ENCODE results near the gene SPAG16. TPM values are rescaled to one million over a fixed set of nuclear protein-coding genes. Genes with fewer than 3 reads are reported as not detected.

Gene SPAG16
- total RNA-seq, 1 experiment from 2014 or later: 17.3 TPM

GRCh38 chr2:214192711-214193110, 908.4 kb downstream of the SPAG16 start:
- Histone ChIP-seq H2BK15ac (ENCODE audit: low read depth, low read length) (no peak overlapping the region), H3K27me3 (ENCODE audit: insufficient read depth, low read length) (no peaks in the 10 kb centered on the region), H4K5ac (ENCODE audit: insufficient read length, low read depth, low read length) (no peak overlapping the region), H3K4me1 (ENCODE audit: insufficient read depth, low read length) (no peaks in the 10 kb centered on the region; the same call in 1 of the 2 replicates), H4K20me1 (ENCODE audit: control insufficient read depth, insufficient read depth, insufficient read length) (no peaks in the 10 kb centered on the region), H2BK120ac (ENCODE audit: low read depth, low read length, poor library complexity, severe bottlenecking) (no peak overlapping the region), H3K79me2 (ENCODE audit: insufficient read depth, low read length) (no peaks in the 10 kb centered on the region), H3K9me3 (ENCODE audit: control insufficient read depth, low read depth, low read length) (no peaks in the 10 kb centered on the region), H3K18ac (ENCODE audit: insufficient read length, low read depth, low read length) (no peak overlapping the region), H4K8ac (replicated peaks; ENCODE audit: insufficient read length, low read depth, low read length) (no peak overlapping the region), H2AK5ac (ENCODE audit: insufficient read length, low read length) (no peak overlapping the region), H3K79me1 (ENCODE audit: insufficient read depth, low read depth, low read length, poor library complexity, severe bottlenecking) (no peaks in the 10 kb centered on the region), H2BK20ac (ENCODE audit: low read depth, low read length, poor library complexity, severe bottlenecking) (no peak overlapping the region), H3K56ac (ENCODE audit: insufficient read length, low read depth, low read length) (no peak overlapping the region), H3K14ac (ENCODE audit: insufficient read depth, low read length) (no peak overlapping the region), H2BK5ac (ENCODE audit: insufficient read length, low read length) (no peak overlapping the region), H4K91ac (ENCODE audit: insufficient read length, low read depth, low read length) (no peak overlapping the region), H3K23ac (ENCODE audit: insufficient read length, low read depth, low read length) (no peak overlapping the region), H3K4ac (ENCODE audit: low read depth, low read length) (no peak overlapping the region), H3K23me2 (ENCODE audit: insufficient read length, low read depth, low read length, poor library complexity, severe bottlenecking) (no peaks in the 10 kb centered on the region), H2BK12ac (ENCODE audit: insufficient read length, low read depth, low read length) (no peak overlapping the region), H3K9ac (ENCODE audit: extremely low read depth, insufficient read length, low read length) (no peak overlapping the region), H3K4me2 (ENCODE audit: insufficient read depth, insufficient read length, low read length) (no peak overlapping the region), H3K27ac (ENCODE audit: insufficient read length, low read depth, low read length) (no peak overlapping the region), H2AFZ (ENCODE audit: low read length) (no peak overlapping the region), H3T11ph (ENCODE audit: low read length) (no peak overlapping the region)
- WGBS (ENCODE audit: extremely low coverage, insufficient read length, low lambda C conversion rate): no CpG with 5 or more reads among the region's 3 CpGs
- TF ChIP-seq, protein P1, sequence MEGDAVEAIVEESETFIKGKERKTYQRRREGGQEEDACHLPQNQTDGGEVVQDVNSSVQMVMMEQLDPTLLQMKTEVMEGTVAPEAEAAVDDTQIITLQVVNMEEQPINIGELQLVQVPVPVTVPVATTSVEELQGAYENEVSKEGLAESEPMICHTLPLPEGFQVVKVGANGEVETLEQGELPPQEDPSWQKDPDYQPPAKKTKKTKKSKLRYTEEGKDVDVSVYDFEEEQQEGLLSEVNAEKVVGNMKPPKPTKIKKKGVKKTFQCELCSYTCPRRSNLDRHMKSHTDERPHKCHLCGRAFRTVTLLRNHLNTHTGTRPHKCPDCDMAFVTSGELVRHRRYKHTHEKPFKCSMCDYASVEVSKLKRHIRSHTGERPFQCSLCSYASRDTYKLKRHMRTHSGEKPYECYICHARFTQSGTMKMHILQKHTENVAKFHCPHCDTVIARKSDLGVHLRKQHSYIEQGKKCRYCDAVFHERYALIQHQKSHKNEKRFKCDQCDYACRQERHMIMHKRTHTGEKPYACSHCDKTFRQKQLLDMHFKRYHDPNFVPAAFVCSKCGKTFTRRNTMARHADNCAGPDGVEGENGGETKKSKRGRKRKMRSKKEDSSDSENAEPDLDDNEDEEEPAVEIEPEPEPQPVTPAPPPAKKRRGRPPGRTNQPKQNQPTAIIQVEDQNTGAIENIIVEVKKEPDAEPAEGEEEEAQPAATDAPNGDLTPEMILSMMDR (conservative IDR thresholded peaks at IDR 0.05): no peak
- H3K27me3 Mint-ChIP-seq (ENCODE audit: low read depth): no peaks in the 10 kb centered on the region
- no peaks in the 10 kb centered on the region for H3K9me3 Mint-ChIP-seq
- no peaks in the 10 kb centered on the region for H3K36me3 Mint-ChIP-seq (ENCODE audit: insufficient read depth in 1 of 3, low read depth in 3 of 3)
- H3K4me3 Mint-ChIP-seq: no peak overlapping the region
- no peak for DNase-seq
- H3K4me1 Mint-ChIP-seq: peaks cover 15 to 16% of the 10 kb centered on the region in 2 experiments
- H3K27ac Mint-ChIP-seq: no peak overlapping the region

Measured in H9 (cell line).